ENCODE results near the gene OR2A25.
"Not testable (repeated sequence)": the region's sequence is repeated elsewhere in the genome, so short reads cannot be mapped to it uniquely, and the experiment has no call there.

Gene OR2A25

DNA sequence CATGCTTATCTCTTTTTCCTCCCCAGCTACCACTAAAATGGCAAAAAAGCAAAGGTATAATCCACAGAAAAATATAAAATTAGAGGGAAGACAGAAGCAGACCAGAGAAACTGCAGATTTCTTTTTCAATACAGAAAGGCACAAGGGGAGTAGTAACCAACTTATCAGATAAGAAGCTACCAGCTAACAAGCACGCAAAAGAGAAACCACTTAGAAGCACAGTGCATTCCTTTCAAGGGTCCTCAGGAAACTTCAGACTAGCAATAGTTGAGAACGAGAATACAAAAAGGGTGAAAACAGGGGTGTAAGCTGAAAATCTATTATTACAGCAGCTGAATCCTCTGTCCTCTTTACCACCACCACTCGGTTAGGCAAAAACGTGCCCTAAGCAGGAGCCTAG, 30.7 kb upstream of the OR2A25 start:
- H3K36me3 ChIP-seq (ENCODE audit: insufficient read depth, low read length), result no peaks in the 10 kb centered on the region
- H3K4me1 ChIP-seq (ENCODE audit: insufficient read depth, low read length), result no peaks in the 10 kb centered on the region
- no peaks in the 10 kb centered on the region for H3K9me3 ChIP-seq (ENCODE audit: control insufficient read depth, insufficient read depth, low read length)
- H3K9ac ChIP-seq (ENCODE audit: low read depth, low read length), result no peak overlapping the region

DNA sequence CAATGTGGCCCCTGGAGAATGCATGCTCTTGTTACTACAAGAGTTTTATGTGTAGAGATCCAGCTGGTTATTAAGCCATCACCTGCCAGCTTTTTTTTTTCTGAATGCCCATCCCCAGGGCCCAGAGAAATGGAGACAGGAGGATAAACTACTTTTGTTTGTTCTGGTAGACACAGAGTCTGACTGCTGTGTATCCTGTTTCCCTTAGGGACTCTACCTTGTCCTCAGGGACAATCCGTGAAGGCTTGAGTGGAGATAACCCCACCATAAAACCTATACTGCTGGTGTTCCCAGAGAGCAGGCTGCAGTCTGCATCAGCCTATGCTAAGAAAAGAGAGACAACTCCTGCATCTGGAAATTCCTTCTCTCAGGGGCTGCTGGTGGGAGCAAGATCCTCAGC, 21.0 kb upstream of the OR2A25 start, which contains the start of gene OR2A5:
TSS of gene OR2A5 (plus strand) at position 301 of the 400 bp plus-strand sequence. CDS start 1,454 bp downstream, outside the sequence.
- H3K9ac ChIP-seq (ENCODE audit: low read depth, low read length), result no peak within 1 kb of the TSS
- H3K9me3 ChIP-seq (ENCODE audit: control insufficient read depth, insufficient read depth, low read length), result no peaks in the 10 kb centered on the region
- no peaks in the 10 kb centered on the region for H3K36me3 ChIP-seq (ENCODE audit: insufficient read depth, low read length)
- H3K4me1 ChIP-seq (ENCODE audit: insufficient read depth, low read length), result no peaks in the 10 kb centered on the region

DNA sequence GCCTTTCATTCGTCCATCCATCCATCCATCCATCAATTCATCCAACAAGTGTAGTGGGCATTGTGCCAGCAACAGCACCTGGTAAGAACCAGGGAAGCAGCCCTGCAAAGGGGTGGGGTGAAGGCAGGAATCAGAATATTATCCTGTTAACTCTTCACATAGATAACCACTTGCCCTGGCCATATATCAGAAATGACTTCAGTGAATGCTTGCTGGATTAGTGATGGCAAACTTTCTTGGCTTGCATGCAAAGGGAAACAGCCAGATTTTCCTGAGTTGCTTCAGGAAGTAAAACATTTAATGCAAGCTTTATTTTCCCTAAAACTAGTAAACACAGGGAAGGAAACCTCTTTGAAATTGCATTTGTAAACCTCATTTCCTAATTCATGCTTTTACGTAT, 20.1 kb upstream of the OR2A25 start:
- H3K9me3 ChIP-seq (ENCODE audit: control insufficient read depth, insufficient read depth, low read length), result no peaks in the 10 kb centered on the region
- H3K36me3 ChIP-seq (ENCODE audit: insufficient read depth, low read length), result no peaks in the 10 kb centered on the region
- no peak overlapping the region for H3K9ac ChIP-seq (ENCODE audit: low read depth, low read length)
- no peaks in the 10 kb centered on the region for H3K4me1 ChIP-seq (ENCODE audit: insufficient read depth, low read length)

DNA sequence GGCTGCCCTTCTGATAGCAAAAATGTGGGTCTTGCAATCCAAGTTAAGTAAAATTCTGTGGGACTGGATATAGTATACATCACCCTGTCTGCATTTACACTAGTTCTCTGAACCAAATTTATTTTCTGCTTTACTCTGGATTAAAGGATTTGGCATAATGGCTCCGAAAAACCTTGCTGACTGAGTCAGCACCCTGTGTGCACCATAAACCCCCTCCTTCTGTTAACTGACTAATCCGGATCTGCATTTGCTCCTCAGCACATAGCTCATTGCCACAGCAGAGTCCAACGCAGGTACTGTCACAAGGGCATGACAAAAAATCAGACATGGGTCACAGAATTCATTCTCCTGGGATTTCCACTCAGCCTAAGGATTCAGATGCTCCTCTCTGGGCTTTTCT, 19.5 kb upstream of the OR2A25 start:
- Histone ChIP-seq H3K36me3 (ENCODE audit: insufficient read depth, low read length) (no peaks in the 10 kb centered on the region), H3K9ac (ENCODE audit: low read depth, low read length) (no peak overlapping the region), H3K9me3 (ENCODE audit: control insufficient read depth, insufficient read depth, low read length) (no peaks in the 10 kb centered on the region)

DNA sequence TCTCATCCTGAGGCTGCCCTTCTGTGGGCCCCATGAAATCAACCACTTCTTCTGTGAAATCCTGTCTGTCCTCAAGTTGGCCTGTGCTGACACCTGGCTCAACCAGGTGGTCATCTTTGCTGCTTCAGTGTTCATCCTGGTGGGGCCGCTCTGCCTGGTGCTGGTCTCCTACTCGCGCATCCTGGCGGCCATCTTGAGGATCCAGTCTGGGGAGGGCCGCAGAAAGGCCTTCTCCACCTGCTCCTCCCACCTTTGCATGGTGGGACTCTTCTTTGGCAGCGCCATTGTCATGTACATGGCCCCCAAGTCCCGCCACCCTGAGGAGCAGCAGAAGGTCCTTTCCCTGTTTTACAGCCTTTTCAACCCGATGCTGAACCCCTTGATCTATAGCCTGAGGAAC, 18.7 kb upstream of the OR2A25 start:
- not testable (repeated sequence) for H3K4me1 ChIP-seq (ENCODE audit: insufficient read depth, low read length); H3K9me3 ChIP-seq (ENCODE audit: control insufficient read depth, insufficient read depth, low read length); H3K9ac ChIP-seq (ENCODE audit: low read depth, low read length); H3K36me3 ChIP-seq (ENCODE audit: insufficient read depth, low read length)

More for the DNA sequence above, 19.5 kb upstream of the OR2A25 start:
- H3K4me1 ChIP-seq (ENCODE audit: insufficient read depth, low read length), result no peaks in the 10 kb centered on the region

DNA sequence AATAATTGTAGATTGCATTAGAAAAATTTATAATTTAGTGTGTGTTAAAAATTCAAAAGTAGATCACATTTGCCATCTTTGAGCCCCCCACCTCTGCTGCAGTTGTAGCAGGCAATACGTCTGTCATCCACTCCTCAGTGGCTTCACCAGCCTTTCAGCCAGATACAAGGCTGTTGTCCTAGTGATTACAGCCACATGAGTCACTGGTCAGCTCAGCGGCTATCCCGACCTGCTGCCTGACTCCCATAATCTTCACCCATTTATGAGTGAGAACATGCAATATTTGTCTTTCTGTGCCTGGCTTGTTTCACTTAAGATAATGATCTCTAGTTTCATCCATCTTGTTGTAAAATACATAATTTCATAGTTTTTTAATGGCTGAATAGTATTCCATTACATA, 11.7 kb upstream of the OR2A25 start:
- no peaks in the 10 kb centered on the region for H3K36me3 ChIP-seq (ENCODE audit: insufficient read depth, low read length)
- H3K9ac ChIP-seq (ENCODE audit: low read depth, low read length), result no peak overlapping the region
- H3K9me3 ChIP-seq (ENCODE audit: control insufficient read depth, insufficient read depth, low read length), result no peaks in the 10 kb centered on the region
- H3K4me1 ChIP-seq (ENCODE audit: insufficient read depth, low read length), result no peaks in the 10 kb centered on the region

DNA sequence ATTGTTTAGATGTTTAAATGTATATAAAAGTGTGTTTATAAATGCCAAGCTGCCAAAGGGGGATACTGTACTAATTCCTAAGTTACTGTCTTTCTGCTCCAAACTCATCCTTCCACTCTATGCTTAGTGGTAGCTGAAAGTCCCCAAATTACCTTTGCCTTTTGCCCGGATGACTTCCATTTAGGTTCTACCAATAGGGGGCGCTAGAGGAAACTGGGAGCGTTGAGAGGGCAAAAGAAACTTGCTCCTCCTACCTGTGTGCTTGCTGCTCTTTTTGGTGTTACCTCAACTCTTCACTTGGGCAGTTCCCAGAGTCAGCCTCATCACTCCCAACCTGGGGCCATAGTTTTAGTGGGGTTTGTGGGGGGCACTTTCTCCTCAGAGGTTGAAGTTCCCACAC, 5.9 kb upstream of the OR2A25 start:
- Histone ChIP-seq H3K4me1 (ENCODE audit: insufficient read depth, low read length) (no peaks in the 10 kb centered on the region), H3K36me3 (ENCODE audit: insufficient read depth, low read length) (no peaks in the 10 kb centered on the region), H3K9me3 (ENCODE audit: control insufficient read depth, insufficient read depth, low read length) (no peaks in the 10 kb centered on the region), H3K9ac (ENCODE audit: low read depth, low read length) (no peak overlapping the region)

DNA sequence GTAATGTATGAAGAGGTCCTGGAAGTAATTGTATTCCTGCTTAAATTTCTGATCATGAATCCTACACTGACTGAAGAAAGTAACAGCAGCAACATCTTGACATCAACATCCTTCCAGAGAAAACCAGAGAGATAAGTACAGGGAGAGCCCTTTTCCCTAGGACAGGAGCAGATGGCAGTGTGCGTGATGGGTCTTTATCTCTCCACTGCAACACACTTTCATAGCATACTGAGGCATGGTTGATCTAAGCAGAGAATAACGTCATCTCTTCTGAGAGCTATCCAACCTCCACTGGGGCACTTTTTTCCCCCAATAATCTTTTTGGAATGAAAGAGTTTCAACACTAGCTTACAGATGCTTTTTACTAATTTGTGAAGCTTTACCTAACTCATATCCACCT, 342 bp downstream of the OR2A25 start:
- Histone ChIP-seq H3K4me1 (ENCODE audit: insufficient read depth, low read length) (no peaks in the 10 kb centered on the region), H3K36me3 (ENCODE audit: insufficient read depth, low read length) (no peaks in the 10 kb centered on the region), H3K9ac (ENCODE audit: low read depth, low read length) (no peak overlapping the region), H3K9me3 (ENCODE audit: control insufficient read depth, insufficient read depth, low read length) (no peaks in the 10 kb centered on the region)

DNA sequence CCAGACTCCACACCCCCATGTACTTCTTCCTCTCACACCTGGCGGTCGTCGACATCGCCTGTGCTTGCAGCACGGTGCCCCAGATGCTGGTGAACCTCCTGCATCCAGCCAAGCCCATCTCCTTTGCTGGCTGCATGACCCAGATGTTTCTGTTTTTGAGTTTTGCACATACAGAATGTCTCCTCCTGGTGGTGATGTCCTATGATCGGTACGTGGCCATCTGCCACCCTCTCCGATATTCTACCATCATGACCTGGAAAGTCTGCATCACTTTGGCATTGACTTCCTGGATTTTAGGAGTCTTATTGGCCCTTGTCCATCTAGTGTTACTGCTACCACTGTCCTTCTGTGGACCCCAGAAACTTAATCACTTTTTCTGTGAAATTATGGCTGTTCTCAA, 4.8 kb downstream of the OR2A25 start:
- no peak overlapping the region for H3K9ac ChIP-seq (ENCODE audit: low read depth, low read length)
- H3K9me3 ChIP-seq (ENCODE audit: control insufficient read depth, insufficient read depth, low read length), result no peaks in the 10 kb centered on the region
- no peaks in the 10 kb centered on the region for H3K4me1 ChIP-seq (ENCODE audit: insufficient read depth, low read length)
- no peaks in the 10 kb centered on the region for H3K36me3 ChIP-seq (ENCODE audit: insufficient read depth, low read length)

DNA sequence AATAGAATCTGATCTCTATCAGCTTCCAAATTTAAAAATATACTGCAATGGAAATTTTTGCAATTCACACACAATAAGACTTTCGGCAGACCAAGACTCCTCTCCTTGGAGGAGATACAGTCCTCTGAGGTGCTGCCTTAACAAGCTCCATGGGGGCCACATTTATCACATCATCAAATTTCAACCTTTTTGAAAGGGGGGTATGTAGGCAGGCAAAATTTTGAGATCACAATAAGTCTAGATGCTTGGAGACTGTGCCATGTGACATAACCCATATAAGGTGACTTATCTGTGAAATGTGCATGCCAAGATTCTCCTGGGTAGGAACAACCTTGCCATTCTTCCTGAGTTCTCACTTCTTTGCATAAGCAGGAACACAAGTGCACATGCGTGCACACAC, 16.4 kb downstream of the OR2A25 start, which contains the start of gene OR2A12:
TSS of gene OR2A12 (plus strand) at position 301 of the 400 bp plus-strand sequence. CDS start 8,830 bp downstream, outside the sequence.
- Histone ChIP-seq H3K4me1 (ENCODE audit: insufficient read depth, low read length) (no peaks in the 10 kb centered on the region), H3K9me3 (ENCODE audit: control insufficient read depth, insufficient read depth, low read length) (no peaks in the 10 kb centered on the region), H3K36me3 (ENCODE audit: insufficient read depth, low read length) (no peaks in the 10 kb centered on the region), H3K9ac (ENCODE audit: low read depth, low read length) (no peak within 1 kb of the TSS)

DNA sequence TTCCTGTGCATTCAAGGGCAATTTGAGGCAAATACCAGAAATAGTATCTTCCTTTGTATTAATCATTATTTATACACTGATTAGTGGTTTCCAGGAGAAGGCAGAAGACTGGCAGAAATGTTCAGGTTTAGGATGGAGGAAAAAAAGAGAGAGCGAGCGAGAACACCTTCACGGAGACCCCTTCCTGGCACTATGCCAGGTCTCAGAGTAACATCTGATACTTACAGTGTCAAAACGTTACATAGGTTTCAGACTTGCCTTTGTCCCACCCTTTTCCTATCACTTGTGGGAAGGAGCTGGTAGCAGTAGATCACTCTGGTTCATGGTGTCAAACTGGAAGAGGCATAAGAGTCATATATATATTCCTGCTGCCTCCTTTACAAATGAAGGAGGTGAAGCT, 17.1 kb downstream of the OR2A25 start:
- no peaks in the 10 kb centered on the region for H3K9me3 ChIP-seq (ENCODE audit: control insufficient read depth, insufficient read depth, low read length)
- H3K4me1 ChIP-seq (ENCODE audit: insufficient read depth, low read length), result no peaks in the 10 kb centered on the region
- no peaks in the 10 kb centered on the region for H3K36me3 ChIP-seq (ENCODE audit: insufficient read depth, low read length)
- H3K9ac ChIP-seq (ENCODE audit: low read depth, low read length), result no peak overlapping the region

DNA sequence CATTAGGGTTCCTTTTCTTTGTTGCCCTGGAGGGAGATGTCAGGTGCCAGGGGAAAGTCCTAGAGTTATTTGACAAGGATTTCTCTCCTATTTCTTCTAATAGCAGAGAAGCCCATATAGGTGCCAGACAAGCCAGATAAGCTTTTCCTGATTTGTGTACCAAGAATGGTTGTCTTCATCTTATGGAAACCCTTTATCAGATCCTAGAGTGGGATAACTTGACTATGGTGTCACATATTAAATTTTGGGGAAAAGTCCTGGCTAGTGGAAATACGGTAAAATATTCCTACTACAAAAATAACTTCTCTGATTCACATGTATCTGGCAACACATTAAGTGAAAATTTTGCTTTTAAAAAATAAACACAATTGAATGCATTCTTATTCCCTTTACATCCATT, 17.6 kb downstream of the OR2A25 start:
- Histone ChIP-seq H3K9me3 (ENCODE audit: control insufficient read depth, insufficient read depth, low read length) (no peaks in the 10 kb centered on the region), H3K36me3 (ENCODE audit: insufficient read depth, low read length) (no peaks in the 10 kb centered on the region), H3K9ac (ENCODE audit: low read depth, low read length) (no peak overlapping the region), H3K4me1 (ENCODE audit: insufficient read depth, low read length) (no peaks in the 10 kb centered on the region)

DNA sequence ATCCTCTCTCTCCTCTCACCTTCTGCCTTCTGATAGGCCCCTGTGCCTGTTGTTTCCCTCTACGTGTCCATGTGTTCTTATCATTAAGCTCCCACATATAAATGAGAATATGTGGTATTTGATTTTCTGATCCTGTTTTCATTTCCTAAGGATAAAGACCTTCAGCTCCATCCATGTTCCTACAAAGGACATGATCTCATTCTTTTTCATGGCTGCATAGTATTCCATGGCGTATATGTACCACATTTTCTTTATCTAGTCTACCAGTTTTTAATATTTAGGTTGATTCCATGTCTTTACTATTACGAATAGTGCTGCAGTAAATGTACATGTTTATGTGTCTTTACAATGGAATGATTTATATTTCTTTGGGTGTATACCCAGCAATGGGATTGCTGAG, 21.1 kb downstream of the OR2A25 start:
- no peaks in the 10 kb centered on the region for H3K4me1 ChIP-seq (ENCODE audit: insufficient read depth, low read length)
- no peaks in the 10 kb centered on the region for H3K36me3 ChIP-seq (ENCODE audit: insufficient read depth, low read length)
- no peaks in the 10 kb centered on the region for H3K9me3 ChIP-seq (ENCODE audit: control insufficient read depth, insufficient read depth, low read length)
- H3K9ac ChIP-seq (ENCODE audit: low read depth, low read length), result no peak overlapping the region

DNA sequence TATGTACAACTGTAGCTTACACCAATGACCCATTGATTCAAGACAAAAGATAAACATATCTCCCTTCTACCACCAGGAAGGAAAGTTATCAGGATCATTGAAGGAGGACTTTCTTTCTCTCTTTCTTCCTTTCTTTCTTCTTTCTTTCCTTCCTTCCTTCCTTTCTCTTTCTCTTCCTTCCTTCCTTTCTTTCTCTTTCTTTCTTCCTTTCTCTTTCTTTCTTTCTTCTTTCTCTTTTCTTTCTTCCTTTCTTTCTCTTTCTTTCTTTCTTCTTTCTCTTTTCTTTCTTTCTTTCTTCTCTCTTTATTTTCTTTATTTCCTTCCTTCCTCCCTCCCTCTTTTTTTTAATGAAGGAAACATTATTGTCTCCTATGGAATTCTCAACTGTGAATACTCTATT, 29.2 kb downstream of the OR2A25 start:
- 0 out of 2 replicates have a peak, but pooled peaks cover 4% of the 10 kb centered on the region for H3K4me1 ChIP-seq (ENCODE audit: insufficient read depth, low read length)
- no peak overlapping the region for H3K9ac ChIP-seq (ENCODE audit: low read depth, low read length)
- H3K36me3 ChIP-seq (ENCODE audit: insufficient read depth, low read length), result no peaks in the 10 kb centered on the region
- no peaks in the 10 kb centered on the region for H3K9me3 ChIP-seq (ENCODE audit: control insufficient read depth, insufficient read depth, low read length)

DNA sequence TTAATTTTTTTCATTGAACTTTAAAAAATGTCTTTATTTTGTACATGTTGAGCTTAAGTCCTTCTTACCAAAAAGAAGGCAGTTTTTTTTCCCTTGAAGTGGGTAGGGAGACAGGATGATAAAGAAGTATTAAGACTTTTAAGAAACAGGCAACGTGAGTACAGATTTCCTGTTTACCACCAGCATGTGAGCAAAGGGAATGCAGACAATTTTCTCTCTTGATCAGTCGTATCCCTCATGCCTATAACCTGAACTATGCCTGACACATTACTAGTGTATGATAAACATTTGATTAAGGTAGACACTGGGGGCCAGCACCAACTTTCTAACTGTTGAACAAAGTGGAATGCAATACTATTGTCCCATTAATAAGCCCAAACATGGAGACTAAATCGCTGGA, 31.0 kb downstream of the OR2A25 start:
- no peak overlapping the region for H3K9ac ChIP-seq (ENCODE audit: low read depth, low read length)
- H3K4me1 ChIP-seq (ENCODE audit: insufficient read depth, low read length), result 0 out of 2 replicates have a peak, but pooled peaks cover 4% of the 10 kb centered on the region
- no peaks in the 10 kb centered on the region for H3K36me3 ChIP-seq (ENCODE audit: insufficient read depth, low read length)
- H3K9me3 ChIP-seq (ENCODE audit: control insufficient read depth, insufficient read depth, low read length), result no peaks in the 10 kb centered on the region

DNA sequence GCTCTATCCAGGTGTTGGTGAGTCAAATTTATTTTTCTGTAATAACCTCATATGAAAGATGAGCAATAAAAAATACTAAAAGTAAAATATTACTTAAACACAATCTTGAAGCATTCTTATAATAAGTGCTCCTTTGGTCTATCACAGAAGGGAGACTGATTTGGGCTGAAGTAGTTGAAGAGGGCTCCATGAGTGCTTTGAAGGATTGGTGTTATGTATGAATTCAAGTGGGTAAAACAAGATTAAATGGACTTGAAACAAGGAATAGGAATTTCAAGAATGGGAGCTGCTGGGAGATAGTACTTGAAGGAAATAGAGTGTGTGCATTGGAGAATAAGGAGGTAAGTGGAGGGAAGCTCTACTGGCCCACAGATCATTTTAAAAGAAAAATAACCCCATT, 32.4 kb downstream of the OR2A25 start:
- Histone ChIP-seq H3K36me3 (ENCODE audit: insufficient read depth, low read length) (no peaks in the 10 kb centered on the region), H3K9me3 (ENCODE audit: control insufficient read depth, insufficient read depth, low read length) (no peaks in the 10 kb centered on the region), H3K4me1 (ENCODE audit: insufficient read depth, low read length) (0 out of 2 replicates have a peak, but pooled peaks cover 4% of the 10 kb centered on the region), H3K9ac (ENCODE audit: low read depth, low read length) (no peak overlapping the region)
